Nephron (organoid): ENCODE data around the gene ELAPOR2.

Experiments
- H3K27ac Mint-ChIP-seq, 3 experiments: 2 replicates each; pipeline ENCODE4 v1.8.0; 2020; ENCODE audit warnings: mixed read lengths in 3 of 3, mild to moderate bottlenecking in 2 of 3, moderate library complexity in 1 of 3
- H3K27me3 Mint-ChIP-seq: 2 replicates; pipeline ENCODE4 v1.8.0; 2021; ENCODE audit warnings: low read depth, mild to moderate bottlenecking, moderate library complexity, mixed read lengths
- H3K36me3 Mint-ChIP-seq: 2 replicates; pipeline ENCODE4 v1.8.0; 2020; ENCODE audit warnings: low read depth, mixed read lengths
- H3K4me1 Mint-ChIP-seq: 2 replicates; pipeline ENCODE4 v1.8.0; 2020; ENCODE audit warnings: mixed read lengths
- H3K4me3 Mint-ChIP-seq, 3 experiments: 2 replicates each; pipeline ENCODE4 v1.8.0; 2020; ENCODE audit warnings: mild to moderate bottlenecking in 3 of 3, mixed read lengths in 3 of 3, moderate library complexity in 2 of 3
- H3K9me3 Mint-ChIP-seq: 2 replicates; pipeline ENCODE4 v1.8.0; 2020; ENCODE audit warnings: mixed read lengths
- CTCF ChIP-seq, 3 experiments: fragments of 200-600 bp; sonication (generic); IDR thresholded peaks; one replicate each; pipeline ENCODE4 v1.5.0; 2021; ENCODE audit warnings: antibody characterized with exemption in 3 of 3; ENCODE audit not compliant: unreplicated experiment in 3 of 3

Gene ELAPOR2, protein sequence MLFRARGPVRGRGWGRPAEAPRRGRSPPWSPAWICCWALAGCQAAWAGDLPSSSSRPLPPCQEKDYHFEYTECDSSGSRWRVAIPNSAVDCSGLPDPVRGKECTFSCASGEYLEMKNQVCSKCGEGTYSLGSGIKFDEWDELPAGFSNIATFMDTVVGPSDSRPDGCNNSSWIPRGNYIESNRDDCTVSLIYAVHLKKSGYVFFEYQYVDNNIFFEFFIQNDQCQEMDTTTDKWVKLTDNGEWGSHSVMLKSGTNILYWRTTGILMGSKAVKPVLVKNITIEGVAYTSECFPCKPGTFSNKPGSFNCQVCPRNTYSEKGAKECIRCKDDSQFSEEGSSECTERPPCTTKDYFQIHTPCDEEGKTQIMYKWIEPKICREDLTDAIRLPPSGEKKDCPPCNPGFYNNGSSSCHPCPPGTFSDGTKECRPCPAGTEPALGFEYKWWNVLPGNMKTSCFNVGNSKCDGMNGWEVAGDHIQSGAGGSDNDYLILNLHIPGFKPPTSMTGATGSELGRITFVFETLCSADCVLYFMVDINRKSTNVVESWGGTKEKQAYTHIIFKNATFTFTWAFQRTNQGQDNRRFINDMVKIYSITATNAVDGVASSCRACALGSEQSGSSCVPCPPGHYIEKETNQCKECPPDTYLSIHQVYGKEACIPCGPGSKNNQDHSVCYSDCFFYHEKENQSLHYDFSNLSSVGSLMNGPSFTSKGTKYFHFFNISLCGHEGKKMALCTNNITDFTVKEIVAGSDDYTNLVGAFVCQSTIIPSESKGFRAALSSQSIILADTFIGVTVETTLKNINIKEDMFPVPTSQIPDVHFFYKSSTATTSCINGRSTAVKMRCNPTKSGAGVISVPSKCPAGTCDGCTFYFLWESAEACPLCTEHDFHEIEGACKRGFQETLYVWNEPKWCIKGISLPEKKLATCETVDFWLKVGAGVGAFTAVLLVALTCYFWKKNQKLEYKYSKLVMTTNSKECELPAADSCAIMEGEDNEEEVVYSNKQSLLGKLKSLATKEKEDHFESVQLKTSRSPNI

DNA sequence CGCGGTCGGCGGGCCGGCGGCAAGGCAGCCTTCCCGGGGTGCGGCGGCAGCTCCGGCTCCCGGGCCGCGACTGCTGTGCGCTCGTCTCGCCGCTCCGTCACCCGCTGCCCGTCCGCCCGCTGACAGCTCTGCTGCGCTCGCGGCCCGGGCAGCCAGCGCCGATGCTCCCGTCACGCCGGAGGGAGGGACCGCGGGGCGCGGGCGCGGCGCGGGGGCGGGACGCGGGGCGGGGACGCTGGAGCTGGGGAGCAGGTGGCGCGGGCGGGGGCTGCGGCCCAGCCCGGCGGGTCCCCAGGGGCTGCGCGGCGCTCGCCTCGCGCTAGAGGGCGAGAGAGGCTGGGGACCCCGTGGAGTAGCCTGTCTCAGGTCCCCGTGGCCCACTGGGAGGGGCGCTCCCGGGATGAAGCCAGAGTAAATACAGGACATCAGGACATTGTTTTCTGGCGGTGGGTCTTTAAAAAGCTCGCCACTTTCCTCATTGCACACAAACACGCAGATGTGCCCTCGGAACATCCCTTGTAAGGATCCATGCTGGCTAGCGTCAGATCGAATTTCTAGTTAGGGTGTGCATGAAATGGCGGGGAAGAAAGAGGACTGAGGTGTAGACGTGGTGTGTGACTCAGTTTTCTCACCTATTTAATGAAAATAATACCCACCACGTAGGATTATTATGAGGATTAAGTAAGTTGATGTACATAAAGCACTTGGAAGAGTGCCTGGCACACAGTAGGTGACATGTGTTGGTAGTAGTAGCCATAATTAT lies at the start of gene ELAPOR2:
Gene ELAPOR2, minus strand, starts transcription at position 130 of the 763 bp plus-strand sequence. CDS start 141 bp downstream, outside the sequence.
- Mint-ChIP-seq H3K36me3 (no peaks in the 10 kb centered on the region), H3K27ac (peak within 1 kb of the TSS in 1 of 3 experiments; percentile 37), H3K9me3 (no peaks in the 10 kb centered on the region), H3K4me3 (peak within 1 kb of the TSS; percentile 83 to 88 (median 87)), H3K27me3 (peaks cover 14% of the 10 kb centered on the region), H3K4me1 (peaks cover 12% of the 10 kb centered on the region)
- TF ChIP-seq CTCF (IDR thresholded peaks at IDR 0.05; ENCODE audit: unreplicated experiment in 3 of 3), result peak; percentile 40 to 56 (median 50)

- no peak overlapping the region for H3K4me3 Mint-ChIP-seq
- H3K4me1 Mint-ChIP-seq, result no peaks in the 10 kb centered on the region
- H3K27me3 Mint-ChIP-seq, result no peaks in the 10 kb centered on the region
- no peak overlapping the region for H3K27ac Mint-ChIP-seq
- no peaks in the 10 kb centered on the region for H3K36me3 Mint-ChIP-seq
- no peaks in the 10 kb centered on the region for H3K9me3 Mint-ChIP-seq
- TF ChIP-seq CTCF (IDR thresholded peaks at IDR 0.05; ENCODE audit: unreplicated experiment in 3 of 3), result no peak
These were observed 48.7 kb upstream of the ELAPOR2 start for GRCh38 chr7:87107949-87108776.

GRCh38 chr7:87106974-87107612 lies 47.6 kb upstream of the ELAPOR2 start:
- Mint-ChIP-seq H3K9me3 (no peaks in the 10 kb centered on the region), H3K4me1 (no peaks in the 10 kb centered on the region), H3K27ac (no peak overlapping the region), H3K4me3 (no peak overlapping the region), H3K27me3 (no peaks in the 10 kb centered on the region), H3K36me3 (no peaks in the 10 kb centered on the region)
- TF ChIP-seq CTCF (IDR thresholded peaks at IDR 0.05; ENCODE audit: unreplicated experiment in 3 of 3), result no peak

GRCh38 chr7:87105401-87105800 lies 45.9 kb upstream of the ELAPOR2 start:
- Mint-ChIP-seq H3K4me3 (no peak overlapping the region), H3K9me3 (no peaks in the 10 kb centered on the region), H3K36me3 (no peaks in the 10 kb centered on the region), H3K27ac (no peak overlapping the region), H3K27me3 (no peaks in the 10 kb centered on the region), H3K4me1 (no peaks in the 10 kb centered on the region)
- TF ChIP-seq CTCF (IDR thresholded peaks at IDR 0.05; ENCODE audit: unreplicated experiment in 3 of 3), result no peak
